ENCODE data around the gene BRME1. TPM values are rescaled to one million over a fixed set of nuclear protein-coding genes. Genes with fewer than 3 reads are reported as not detected.

The BRME1 gene
- polyA plus RNA-seq, 2 of the 4 experiments (the other 2 are of a cell fraction): 0.12 to 1.2 TPM

- peak; percentile 60 for TF ChIP-seq RARB (CRISPR knock-in tag; IDR thresholded peaks at IDR 0.05)
Measured at GRCh38 chr19:13841086-13841961, 64.6 kb downstream of the BRME1 start (continued).

GRCh38 chr19:13840305-13841085 lies 65.4 kb downstream of the BRME1 start:
- FAIRE-seq (no peak), DNase-seq (ENCODE audit: low read depth in 1 of 2, low spot score in 1 of 2) (peak in 1 of 2 experiments; percentile 66), ATAC-seq (peak in 1 of 2 experiments; percentile 12; a peak in 3 of 6 replicates)
- H3K9me3 ChIP-seq: no peaks in the 10 kb centered on the region
- H3K4me3 ChIP-seq: peak overlapping the region; percentile 95
- peak overlapping the region; percentile 100 for H3K4me2 ChIP-seq
- H3K4me1 ChIP-seq: peaks cover 57% of the 10 kb centered on the region
- H3K27ac ChIP-seq: peak overlapping the region; percentile 100
- 1% methylated on average over 13 of the region's 23 CpGs for WGBS (ENCODE audit: missing lambda C conversion rate)
- ChIA-PET POLR2A (interaction anchor here (0.5 to 4.2 kb wide), 5 partner anchors 11 to 28 kb away, joined by 3 to 41 read pairs (median 10); no protein-coding TSS in a partner anchor), CTCF (interaction anchor here (0.6 to 10.7 kb wide), 2 partner anchors 16 to 57 kb away, joined by 3 to 271 read pairs; no protein-coding TSS in a partner anchor)
- peak; percentile 73; the same call in 1 of the 2 replicates for TF ChIP-seq HOXA7 (CRISPR knock-in tag; IDR thresholded peaks at IDR 0.05)
- peak; percentile 32; the same call in 1 of the 2 replicates for TF ChIP-seq POLR2A (IDR thresholded peaks at IDR 0.05; ENCODE audit: low read length)
- no peak for TF ChIP-seq ESRRA (IDR thresholded peaks at IDR 0.05; ENCODE audit: borderline replicate concordance, low read length)
- TF ChIP-seq, protein P1, sequence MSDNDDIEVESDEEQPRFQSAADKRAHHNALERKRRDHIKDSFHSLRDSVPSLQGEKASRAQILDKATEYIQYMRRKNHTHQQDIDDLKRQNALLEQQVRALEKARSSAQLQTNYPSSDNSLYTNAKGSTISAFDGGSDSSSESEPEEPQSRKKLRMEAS (IDR thresholded peaks at IDR 0.05): peak; percentile 44; the same call in 1 of the 2 replicates
- no peak for TF ChIP-seq ZC3H11A (IDR thresholded peaks at IDR 0.05)
- TF ChIP-seq TFCP2L1 (CRISPR knock-in tag; IDR thresholded peaks at IDR 0.05): peak; percentile 95
- peak; percentile 47; the same call in 1 of the 2 replicates for TF ChIP-seq GATA3 (IDR thresholded peaks at IDR 0.05; ENCODE audit: borderline replicate concordance)
- TF ChIP-seq TP53 (CRISPR knock-in tag; IDR thresholded peaks at IDR 0.05): peak; percentile 85; the same call in 1 of the 2 replicates
- no peak for TF ChIP-seq FOSL2 (IDR thresholded peaks at IDR 0.05)
- TF ChIP-seq FOSL2 (CRISPR knock-in tag; IDR thresholded peaks at IDR 0.05): peak; percentile 70
- TF ChIP-seq, protein P2, sequence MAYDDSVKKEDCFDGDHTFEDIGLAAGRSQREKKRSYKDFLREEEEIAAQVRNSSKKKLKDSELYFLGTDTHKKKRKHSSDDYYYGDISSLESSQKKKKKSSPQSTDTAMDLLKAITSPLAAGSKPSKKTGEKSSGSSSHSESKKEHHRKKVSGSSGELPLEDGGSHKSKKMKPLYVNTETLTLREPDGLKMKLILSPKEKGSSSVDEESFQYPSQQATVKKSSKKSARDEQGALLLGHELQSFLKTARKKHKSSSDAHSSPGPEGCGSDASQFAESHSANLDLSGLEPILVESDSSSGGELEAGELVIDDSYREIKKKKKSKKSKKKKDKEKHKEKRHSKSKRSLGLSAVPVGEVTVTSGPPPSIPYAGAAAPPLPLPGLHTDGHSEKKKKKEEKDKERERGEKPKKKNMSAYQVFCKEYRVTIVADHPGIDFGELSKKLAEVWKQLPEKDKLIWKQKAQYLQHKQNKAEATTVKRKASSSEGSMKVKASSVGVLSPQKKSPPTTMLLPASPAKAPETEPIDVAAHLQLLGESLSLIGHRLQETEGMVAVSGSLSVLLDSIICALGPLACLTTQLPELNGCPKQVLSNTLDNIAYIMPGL (CRISPR knock-in tag; IDR thresholded peaks at IDR 0.05; ENCODE audit: borderline replicate concordance): no peak
- TF ChIP-seq JUN (IDR thresholded peaks at IDR 0.05): peak in 1 of 2 experiments; percentile 44; a peak in 2 of 5 replicates
- TF ChIP-seq EHF (CRISPR knock-in tag; IDR thresholded peaks at IDR 0.05): 0 out of 2 replicates have a peak, but pooled peaks have one; percentile 46

DNA sequence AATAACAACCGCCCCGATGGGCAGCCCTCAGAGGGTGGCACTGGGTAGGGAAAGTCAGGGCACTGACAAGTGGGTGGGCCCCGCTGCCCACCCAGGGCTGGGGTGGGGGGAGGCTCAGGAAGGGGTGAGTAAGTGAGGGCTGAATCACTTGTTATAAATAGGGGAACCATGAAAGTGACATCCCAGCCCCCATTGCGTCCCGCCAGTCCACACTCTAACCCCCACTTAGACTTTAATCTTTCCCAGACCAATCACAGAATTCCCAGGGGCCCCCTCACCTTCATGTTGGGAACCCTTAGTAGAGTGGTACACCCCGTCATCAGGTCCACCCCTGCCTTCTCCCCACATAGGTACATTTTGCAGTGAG lies 66.0 kb downstream of the BRME1 start:
- Histone ChIP-seq H3K9me3 (no peaks in the 10 kb centered on the region), H3K4me1 (peaks cover 57% of the 10 kb centered on the region), H3K27ac (peak overlapping the region; percentile 100), H3K4me2 (peak overlapping the region; percentile 100), H3K4me3 (peak overlapping the region; percentile 95)
- no peak for FAIRE-seq
- WGBS (ENCODE audit: missing lambda C conversion rate): 0% methylated on average over 2 of the region's 6 CpGs
- TF ChIP-seq REST (IDR thresholded peaks at IDR 0.05) (peak; percentile 28; the same call in 1 of the 2 replicates), RAD21 (conservative IDR thresholded peaks at IDR 0.05 in 1 of 2, IDR thresholded peaks at IDR 0.05 in 1 of 2) (no peak), MAZ (IDR thresholded peaks at IDR 0.05; ENCODE audit: borderline replicate concordance, low read depth, low read length) (no peak), POLR2AphosphoS2 (conservative IDR thresholded peaks at IDR 0.05; ENCODE audit: low read length) (peak; percentile 88; the same call in 1 of the 2 replicates)
- no peak for DNase-seq (ENCODE audit: low read depth in 1 of 2, low spot score in 1 of 2)
- peak in 1 of 2 experiments; percentile 1; a peak in 2 of 6 replicates for ATAC-seq
- ChIA-PET POLR2A (interaction anchor here (0.5 to 4.2 kb wide), 5 partner anchors 12 to 28 kb away, joined by 3 to 41 read pairs (median 10); no protein-coding TSS in a partner anchor), CTCF (interaction anchor here (0.8 to 10.7 kb wide), 2 partner anchors 16 to 32 kb away, joined by 4 to 271 read pairs; no protein-coding TSS in a partner anchor)

Data from A549 (cell line).